HUES48 (cell line): ENCODE results near the gene TMEM132C.

Source experiments
- H3K27ac ChIP-seq: one replicate; pipeline ENCODE4 v1.7.0; 2013; ENCODE audit warnings: low read depth, low read length, inconsistent platforms
- H3K27me3 ChIP-seq: 2 replicates; pipeline ENCODE4 v1.6.1; 2013; ENCODE audit warnings: mild to moderate bottlenecking, low read length; ENCODE audit not compliant: control insufficient read depth, insufficient read depth
- H3K36me3 ChIP-seq: 2 replicates; pipeline ENCODE4 v1.6.1; 2013; ENCODE audit warnings: low read length; ENCODE audit not compliant: control insufficient read depth, insufficient read depth
- H3K4me1 ChIP-seq: 2 replicates; pipeline ENCODE4 v1.6.1; 2013; ENCODE audit warnings: mild to moderate bottlenecking, low read length; ENCODE audit not compliant: control insufficient read depth, insufficient read depth
- H3K4me3 ChIP-seq: 2 replicates; pipeline ENCODE4 v1.5.1; 2013; ENCODE audit warnings: mild to moderate bottlenecking, low read depth, low read length
- H3K9ac ChIP-seq: 2 replicates; pipeline ENCODE4 v1.6.1; 2013; ENCODE audit warnings: mild to moderate bottlenecking, low read depth, low read length, moderate library complexity
- H3K9me3 ChIP-seq: 2 replicates; pipeline ENCODE4 v1.6.1; 2013; ENCODE audit warnings: low read length; ENCODE audit not compliant: control insufficient read depth, insufficient read depth

Gene TMEM132C

GRCh38 chr12:128415036-128415560 lies 148.1 kb downstream of the TMEM132C start:
- Histone ChIP-seq H3K9ac (no peak overlapping the region), H3K36me3 (no peaks in the 10 kb centered on the region), H3K4me3 (no peak overlapping the region), H3K27ac (no peak overlapping the region), H3K27me3 (no peaks in the 10 kb centered on the region), H3K4me1 (no peaks in the 10 kb centered on the region), H3K9me3 (no peaks in the 10 kb centered on the region)

GRCh38 chr12:128418944-128419343 lies 152.0 kb downstream of the TMEM132C start:
- H3K4me3 ChIP-seq = no peak overlapping the region
- no peaks in the 10 kb centered on the region for H3K9me3 ChIP-seq
- H3K27me3 ChIP-seq = no peaks in the 10 kb centered on the region
- H3K9ac ChIP-seq = no peak overlapping the region
- H3K27ac ChIP-seq = no peak overlapping the region
- no peaks in the 10 kb centered on the region for H3K4me1 ChIP-seq
- no peaks in the 10 kb centered on the region for H3K36me3 ChIP-seq

GRCh38 chr12:128420163-128420562 lies 153.2 kb downstream of the TMEM132C start:
- Histone ChIP-seq H3K4me3 (no peak overlapping the region), H3K9me3 (no peaks in the 10 kb centered on the region), H3K4me1 (no peaks in the 10 kb centered on the region), H3K36me3 (no peaks in the 10 kb centered on the region), H3K27me3 (no peaks in the 10 kb centered on the region), H3K27ac (no peak overlapping the region), H3K9ac (no peak overlapping the region)

- H3K27me3 ChIP-seq = no peaks in the 10 kb centered on the region
- H3K4me3 ChIP-seq = no peak overlapping the region
- no peak overlapping the region for H3K9ac ChIP-seq
- no peaks in the 10 kb centered on the region for H3K4me1 ChIP-seq
- no peaks in the 10 kb centered on the region for H3K36me3 ChIP-seq
- H3K9me3 ChIP-seq = no peaks in the 10 kb centered on the region
- H3K27ac ChIP-seq = no peak overlapping the region
Observed at GRCh38 chr12:128421375-128421774, 154.4 kb downstream of the TMEM132C start.

- Histone ChIP-seq H3K4me3 (no peak overlapping the region), H3K9ac (no peak overlapping the region), H3K27me3 (no peaks in the 10 kb centered on the region), H3K4me1 (no peaks in the 10 kb centered on the region), H3K36me3 (no peaks in the 10 kb centered on the region), H3K9me3 (no peaks in the 10 kb centered on the region), H3K27ac (no peak overlapping the region)
Observed at GRCh38 chr12:128423205-128423604, 156.2 kb downstream of the TMEM132C start.

- Histone ChIP-seq H3K9ac (no peak overlapping the region), H3K9me3 (no peaks in the 10 kb centered on the region), H3K27ac (no peak overlapping the region), H3K27me3 (no peaks in the 10 kb centered on the region), H3K36me3 (no peaks in the 10 kb centered on the region), H3K4me1 (no peaks in the 10 kb centered on the region), H3K4me3 (no peak overlapping the region)
Observed at GRCh38 chr12:128424931-128425431, 158.0 kb downstream of the TMEM132C start.

- Histone ChIP-seq H3K9ac (no peak overlapping the region), H3K9me3 (no peaks in the 10 kb centered on the region), H3K4me1 (no peaks in the 10 kb centered on the region), H3K27ac (no peak overlapping the region), H3K27me3 (no peaks in the 10 kb centered on the region), H3K4me3 (no peak overlapping the region), H3K36me3 (no peaks in the 10 kb centered on the region)
Observed at GRCh38 chr12:128425666-128426331, 158.8 kb downstream of the TMEM132C start.

GRCh38 chr12:128426511-128426910 lies 159.5 kb downstream of the TMEM132C start:
- no peaks in the 10 kb centered on the region for H3K9me3 ChIP-seq
- no peak overlapping the region for H3K4me3 ChIP-seq
- H3K27ac ChIP-seq = no peak overlapping the region
- H3K4me1 ChIP-seq = no peaks in the 10 kb centered on the region
- H3K36me3 ChIP-seq = no peaks in the 10 kb centered on the region
- no peaks in the 10 kb centered on the region for H3K27me3 ChIP-seq
- H3K9ac ChIP-seq = no peak overlapping the region

- H3K27me3 ChIP-seq = no peaks in the 10 kb centered on the region
- peaks cover 5% of the 10 kb centered on the region; the same call in 1 of the 2 replicates for H3K4me1 ChIP-seq
- no peak overlapping the region for H3K27ac ChIP-seq
- H3K9ac ChIP-seq = no peak overlapping the region
- H3K4me3 ChIP-seq = no peak overlapping the region
- no peaks in the 10 kb centered on the region for H3K9me3 ChIP-seq
- H3K36me3 ChIP-seq = no peaks in the 10 kb centered on the region
Observed at GRCh38 chr12:128439796-128440195, 172.8 kb downstream of the TMEM132C start.

GRCh38 chr12:128442096-128442495 lies 175.1 kb downstream of the TMEM132C start:
- no peak overlapping the region for H3K4me3 ChIP-seq
- no peak overlapping the region for H3K27ac ChIP-seq
- H3K27me3 ChIP-seq = no peaks in the 10 kb centered on the region
- no peak overlapping the region for H3K9ac ChIP-seq
- H3K36me3 ChIP-seq = no peaks in the 10 kb centered on the region
- H3K4me1 ChIP-seq = peaks cover 19% of the 10 kb centered on the region
- H3K9me3 ChIP-seq = no peaks in the 10 kb centered on the region

- H3K9ac ChIP-seq = no peak overlapping the region
- no peaks in the 10 kb centered on the region for H3K27me3 ChIP-seq
- H3K36me3 ChIP-seq = no peaks in the 10 kb centered on the region
- no peaks in the 10 kb centered on the region for H3K9me3 ChIP-seq
- no peak overlapping the region for H3K4me3 ChIP-seq
- no peak overlapping the region for H3K27ac ChIP-seq
- peaks cover 19% of the 10 kb centered on the region for H3K4me1 ChIP-seq
Observed at GRCh38 chr12:128444598-128444997, 177.6 kb downstream of the TMEM132C start.
